Measurements from ENCODE around the gene ITSN2.

ITSN2 gene

GRCh38 chr2:24174851-24175277 is 185.5 kb downstream of the ITSN2 start, which contains the start of gene FAM228A:
Gene FAM228A, plus strand, starts transcription at chr2:24175053. Its CDS starts 428 bp downstream, at chr2:24175481.
- DNase-seq, result no peak

DNA sequence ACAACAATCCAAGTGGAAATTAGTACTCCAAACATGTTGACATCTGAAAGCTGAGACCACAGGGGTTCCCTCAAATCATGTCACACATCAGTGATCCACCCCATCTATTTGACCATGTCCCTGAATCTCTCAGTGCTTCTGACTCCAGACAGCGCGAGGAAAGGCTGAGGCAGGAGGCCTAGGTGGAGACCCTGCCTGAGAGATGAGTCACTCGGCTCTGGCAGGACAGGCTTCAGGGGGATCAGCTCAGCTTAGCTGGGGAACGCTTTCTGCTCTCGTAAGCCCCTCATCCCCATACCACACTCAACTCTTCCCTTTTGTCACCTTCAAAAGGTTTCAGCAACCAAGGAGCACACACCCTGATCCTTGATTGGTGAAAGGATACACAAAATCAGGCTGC is 191.3 kb downstream of the ITSN2 start:
- no peak for DNase-seq

DNA sequence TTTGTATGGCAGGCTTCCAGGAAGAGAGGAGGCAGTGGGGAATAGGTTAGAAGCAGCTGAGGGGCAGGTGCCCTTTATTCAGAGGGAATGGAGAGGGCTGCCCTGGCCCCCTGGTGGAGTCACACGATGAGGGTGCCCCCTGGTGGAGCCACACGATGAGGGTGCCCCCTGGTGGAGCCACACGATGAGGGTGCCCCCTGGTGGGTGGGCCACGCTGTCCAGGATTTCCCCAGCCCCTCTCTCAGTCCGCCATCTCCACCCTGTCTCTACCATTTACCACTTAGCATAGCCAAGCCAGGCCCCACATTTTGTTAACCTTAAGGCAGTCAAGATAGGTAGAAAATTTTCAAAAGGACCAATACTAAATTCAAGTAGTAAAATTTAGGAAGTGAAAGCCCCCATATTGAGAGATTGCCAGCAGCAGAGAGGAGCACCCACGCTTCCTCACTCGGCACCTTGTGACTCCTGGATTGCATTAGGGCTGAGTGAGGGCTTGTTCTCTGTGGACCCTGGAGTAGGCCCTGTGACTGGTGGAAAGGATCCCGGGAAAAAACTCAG is 195.8 kb downstream of the ITSN2 start:
- no peak for DNase-seq

DNA sequence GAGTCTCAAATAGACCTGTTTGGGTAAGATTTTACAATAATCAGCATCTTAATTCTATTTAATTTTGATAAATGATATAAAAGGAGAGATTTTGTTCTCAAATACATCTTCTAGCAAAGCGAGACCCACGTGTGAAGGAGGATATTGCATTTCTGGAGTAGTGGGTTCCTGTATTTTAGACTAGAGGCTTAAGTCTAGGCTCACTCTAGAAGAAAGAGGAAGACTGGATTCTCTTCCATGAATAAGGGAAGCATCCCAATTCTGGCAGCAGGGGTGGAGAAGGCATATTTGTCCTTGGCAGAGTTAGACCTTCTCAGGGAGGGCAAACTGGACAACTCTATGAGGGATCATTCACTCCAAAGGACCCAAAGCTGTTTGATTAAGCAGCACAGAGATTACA is 196.7 kb downstream of the ITSN2 start:
- no peak for DNase-seq

- no peak for DNase-seq
Measured at GRCh38 chr2:24163186-24163585, 197.2 kb downstream of the ITSN2 start.

GRCh38 chr2:24162494-24162893 is 197.8 kb downstream of the ITSN2 start:
- no peak for DNase-seq

DNA sequence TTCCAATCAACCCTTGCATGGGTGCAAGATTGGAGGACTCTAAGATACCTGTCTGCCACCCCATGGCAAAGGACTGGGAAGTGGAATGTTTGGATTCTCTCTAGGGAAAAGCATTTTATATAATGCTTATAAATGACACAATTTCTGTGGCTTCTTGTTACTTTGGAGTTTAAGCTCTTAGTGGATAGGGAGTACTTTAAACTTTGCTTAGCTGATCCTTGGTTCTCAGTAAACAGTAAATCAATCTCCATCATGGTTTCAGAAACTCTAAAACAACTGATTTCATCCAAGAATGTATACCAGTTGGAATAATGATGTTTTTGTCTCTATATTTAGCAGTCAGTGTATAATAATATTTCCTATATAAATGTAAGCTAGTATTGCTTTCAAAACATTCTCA is 199.6 kb downstream of the ITSN2 start:
- no peak for DNase-seq

DNA sequence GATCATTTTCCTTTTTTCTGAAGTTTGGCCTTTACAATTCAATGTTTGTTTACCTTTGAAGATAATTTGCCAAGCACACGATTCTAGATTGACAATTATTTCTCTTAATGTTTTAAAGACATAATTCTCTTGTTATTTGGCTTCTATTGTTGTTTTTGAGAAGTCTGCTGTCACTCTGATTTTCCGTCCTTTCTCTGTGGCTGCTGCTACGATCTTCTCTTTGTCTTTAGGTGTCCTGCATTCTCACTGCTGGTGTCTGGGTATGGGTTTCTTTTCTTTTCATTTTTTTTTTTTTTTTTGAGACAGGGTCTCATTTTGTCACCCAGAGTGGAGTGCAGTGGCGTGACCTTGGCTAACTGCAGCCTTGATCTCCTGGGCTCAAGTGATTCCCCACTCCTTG is 200.6 kb downstream of the ITSN2 start:
- no peak for DNase-seq

DNA sequence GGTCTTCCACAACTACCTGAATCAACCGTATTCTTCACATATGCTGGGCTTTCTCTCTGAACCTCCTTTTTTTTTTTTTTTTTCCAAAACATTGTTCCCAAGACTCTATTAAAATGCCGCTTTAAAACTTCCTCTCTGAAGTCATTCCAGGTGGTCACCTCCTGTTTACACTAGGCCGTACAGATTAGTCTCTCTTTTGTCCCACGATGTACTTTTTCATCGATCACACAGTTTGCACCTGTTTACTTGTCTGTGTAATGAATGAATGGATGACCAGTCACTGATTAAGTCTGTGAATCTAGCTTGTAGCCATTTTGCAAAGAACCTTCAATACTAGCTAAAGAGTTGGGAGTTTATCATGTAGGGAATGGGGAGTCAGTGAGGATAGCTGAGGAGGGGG is 202.2 kb downstream of the ITSN2 start:
- no peak for DNase-seq

GRCh38 chr2:24153478-24153877 is 206.9 kb downstream of the ITSN2 start:
- no peak for DNase-seq
